ENCODE results near the gene STAT5B. TPM values are rescaled to one million over a fixed set of nuclear protein-coding genes. Genes with fewer than 3 reads are reported as not detected.

The STAT5B gene
- total RNA-seq, 1 experiment from 2014 or later = 102 TPM

DNA sequence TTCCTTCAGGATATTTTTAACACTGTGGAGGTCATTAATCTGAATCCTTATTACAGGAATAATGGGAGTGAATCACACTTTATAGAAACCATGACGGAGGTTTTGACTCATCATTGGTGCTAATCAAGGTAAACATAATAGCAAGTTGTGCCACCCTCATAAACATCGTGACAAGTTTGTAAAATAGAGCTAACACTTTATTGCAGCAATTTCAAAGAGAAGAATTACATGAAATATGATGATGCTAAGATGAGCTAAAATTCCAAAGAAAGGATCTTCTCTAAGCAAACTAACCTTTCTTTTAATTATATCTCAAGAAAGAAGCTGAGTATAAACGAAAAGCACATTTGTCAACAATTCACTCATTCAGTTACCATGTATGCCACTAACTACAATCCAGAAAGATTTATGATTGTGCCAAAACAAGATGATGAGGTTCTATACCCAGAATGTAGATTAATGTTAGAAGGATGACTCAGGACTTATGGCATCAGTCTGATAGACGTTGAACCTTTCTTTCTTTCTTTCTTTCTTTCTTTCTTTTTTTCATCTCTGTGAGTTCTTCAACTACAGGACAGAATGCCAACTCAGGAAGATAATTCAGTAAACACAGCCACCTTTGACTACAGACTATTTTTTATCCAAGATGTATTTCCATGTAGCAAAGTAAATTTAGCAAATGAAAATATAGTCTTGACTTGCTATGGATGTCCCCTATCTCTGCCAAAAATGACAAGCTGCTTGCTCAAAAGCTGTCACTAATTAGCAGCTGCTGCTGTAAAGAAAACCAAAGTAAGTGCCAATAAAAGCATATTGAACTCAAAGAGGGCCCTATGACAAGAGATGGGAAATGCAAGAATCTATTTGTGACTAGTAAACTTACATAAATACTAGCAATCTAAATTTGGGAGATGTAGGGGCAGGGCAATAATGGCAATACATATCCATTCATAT is 23.3 kb downstream of the STAT5B start:
- Histone ChIP-seq H3K4me1 (ENCODE audit: control insufficient read depth, insufficient read depth, low read length) (peaks cover 95% of the 10 kb centered on the region), H3K9me3 (ENCODE audit: control insufficient read depth, insufficient read depth, low read depth, low read length) (no peaks in the 10 kb centered on the region), H3K4me3 (ENCODE audit: low read depth in 2 of 2, low read length in 2 of 2) (0 out of 4 replicates have a peak overlapping the region, but pooled peaks of 1 of the 2 experiments have one; percentile 9), H3K27me3 (ENCODE audit: control insufficient read depth, insufficient read depth, low read length) (no peaks in the 10 kb centered on the region), H3K36me3 (ENCODE audit: control insufficient read depth, insufficient read depth, low read length) (no peaks in the 10 kb centered on the region), H3K27ac (ENCODE audit: low read length) (peak overlapping the region; percentile 100)
- TF ChIP-seq TCF7L2 (IDR thresholded peaks at IDR 0.05; ENCODE audit: low read depth, low read length) = no peak; the same call in none of the 2 replicates
- TF ChIP-seq CTCF (IDR thresholded peaks at IDR 0.05) = no peak
- no peak for TF ChIP-seq SIN3A (IDR thresholded peaks at IDR 0.05; ENCODE audit: borderline replicate concordance, insufficient read depth, low read depth, low read length)
- no peak for TF ChIP-seq REST (IDR thresholded peaks at IDR 0.05; ENCODE audit: insufficient read depth in 1 of 2, low read depth in 2 of 2, low read length in 1 of 2)
- TF ChIP-seq POLR2AphosphoS5 (IDR thresholded peaks at IDR 0.05; ENCODE audit: low read depth, low read length) = no peak; the same call in 1 of the 2 replicates
- ATAC-seq (peak; percentile 51), DNase-seq (ENCODE audit: low read depth, low spot score) (peak; percentile 76)
- intact Hi-C loops (cut with micrococcal nuclease; ENCODE audit: unreplicated experiment) (no loop called here), in situ Hi-C loops (cut with HindIII; ENCODE audit: low pct_unique_long_range_greater_than_20kb, low sequenced_read_pairs) (no loop called here)
- ChIA-PET POLR2A (interaction anchor here (0.7 kb wide), 1 partner anchor 14 kb away, joined by 4 read pairs; no protein-coding TSS in a partner anchor), CTCF (interaction anchor here (0.6 to 1.1 kb wide), 2 partner anchors 30 to 58 kb away, joined by 3 to 4 read pairs; no protein-coding TSS in a partner anchor)
- no TSS peak for BruUV-seq (replicated peaks)

DNA sequence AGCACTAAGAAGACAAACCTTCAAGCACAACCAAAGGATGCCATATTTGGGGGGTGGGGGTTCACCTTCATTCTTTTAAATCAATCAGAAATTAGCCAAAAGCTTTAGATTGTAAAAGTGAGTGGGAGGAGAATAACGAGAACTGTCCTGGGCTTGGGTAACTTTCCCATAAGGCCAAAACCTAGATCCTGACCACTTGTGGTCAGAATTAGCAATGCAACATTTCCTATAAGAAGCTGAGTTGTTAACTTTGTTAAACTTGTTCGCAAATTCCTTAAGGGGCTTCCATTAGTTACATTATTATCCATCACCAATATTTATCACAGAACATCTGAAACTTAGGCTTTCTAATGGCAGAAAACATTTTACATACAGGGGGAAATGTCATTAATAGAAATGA is 25.1 kb downstream of the STAT5B start:
- POLR2A ChIA-PET = interaction anchor here (0.7 kb wide), 1 partner anchor 61 kb away, joined by 3 read pairs; no protein-coding TSS in a partner anchor

More for the DNA sequence above, 25.1 kb downstream of the STAT5B start:
- DNase-seq (ENCODE audit: low read depth, low spot score) (no peak), ATAC-seq (no peak)
- H3K9me3 ChIP-seq (ENCODE audit: control insufficient read depth, insufficient read depth, low read depth, low read length) = no peaks in the 10 kb centered on the region
- H3K4me1 ChIP-seq (ENCODE audit: control insufficient read depth, insufficient read depth, low read length) = peaks cover 93% of the 10 kb centered on the region
- CTCF ChIA-PET = interaction anchor here (0.7 kb wide), 1 partner anchor 29 kb away, joined by 3 read pairs; no protein-coding TSS in a partner anchor
- H3K27ac ChIP-seq (ENCODE audit: low read length) = peak overlapping the region; percentile 100
- H3K27me3 ChIP-seq (ENCODE audit: control insufficient read depth, insufficient read depth, low read length) = no peaks in the 10 kb centered on the region
- BruUV-seq (replicated peaks) = no TSS peak
- no peak; the same call in 1 of the 2 replicates for TF ChIP-seq CTCF (IDR thresholded peaks at IDR 0.05)
- H3K4me3 ChIP-seq (ENCODE audit: low read depth in 2 of 2, low read length in 2 of 2) = no peak overlapping the region
- in situ Hi-C loops (cut with HindIII; ENCODE audit: low pct_unique_long_range_greater_than_20kb, low sequenced_read_pairs) = no loop called here
- no peaks in the 10 kb centered on the region for H3K36me3 ChIP-seq (ENCODE audit: control insufficient read depth, insufficient read depth, low read length)
- intact Hi-C loops (cut with micrococcal nuclease; ENCODE audit: unreplicated experiment) = no loop called here
